ENCODE data around the gene RLN1.
"Not testable (repeated sequence)": the region's sequence is repeated elsewhere in the genome, so short reads cannot be mapped to it uniquely, and the experiment has no call there.

RLN1 gene

DNA sequence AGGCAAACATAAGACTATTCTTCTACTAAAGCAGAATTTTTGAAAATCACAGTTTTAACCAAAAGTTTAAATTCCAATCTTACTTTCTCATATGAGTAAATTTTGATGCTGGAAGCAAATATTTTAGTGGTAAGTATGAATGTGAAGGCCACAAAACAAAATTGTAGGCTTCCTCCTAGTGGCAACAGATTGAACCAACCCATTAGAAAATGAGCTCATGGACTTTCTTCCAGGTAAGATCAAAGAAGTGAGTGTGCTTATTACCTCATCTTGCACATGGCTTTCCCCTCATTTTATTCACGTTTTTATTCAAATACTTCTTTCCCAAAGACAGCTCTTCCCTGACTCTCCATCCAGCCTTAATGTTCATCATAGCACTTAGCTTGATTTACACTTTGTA is 18.6 kb downstream of the RLN1 start:
- no peak for DNase-seq

DNA sequence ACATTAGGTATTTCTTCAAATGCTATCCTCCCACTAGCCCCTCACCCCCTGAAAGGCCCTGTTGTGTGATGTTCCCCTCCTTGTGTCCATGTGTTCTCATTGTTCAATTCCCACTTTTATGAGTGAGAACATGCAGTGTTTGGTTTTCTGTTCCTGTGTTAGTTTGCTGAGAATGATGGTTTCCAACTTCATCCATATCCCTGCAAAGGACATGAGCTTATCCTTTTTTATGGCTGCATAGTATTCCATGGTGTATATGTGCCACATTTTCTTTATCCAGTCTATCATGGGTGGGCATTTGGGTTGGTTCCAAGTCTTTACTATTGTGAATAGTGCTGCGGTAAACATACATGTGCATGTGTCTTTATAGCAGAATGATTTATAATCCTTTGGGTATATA is 23.3 kb downstream of the RLN1 start:
- not testable (repeated sequence) for DNase-seq

DNA sequence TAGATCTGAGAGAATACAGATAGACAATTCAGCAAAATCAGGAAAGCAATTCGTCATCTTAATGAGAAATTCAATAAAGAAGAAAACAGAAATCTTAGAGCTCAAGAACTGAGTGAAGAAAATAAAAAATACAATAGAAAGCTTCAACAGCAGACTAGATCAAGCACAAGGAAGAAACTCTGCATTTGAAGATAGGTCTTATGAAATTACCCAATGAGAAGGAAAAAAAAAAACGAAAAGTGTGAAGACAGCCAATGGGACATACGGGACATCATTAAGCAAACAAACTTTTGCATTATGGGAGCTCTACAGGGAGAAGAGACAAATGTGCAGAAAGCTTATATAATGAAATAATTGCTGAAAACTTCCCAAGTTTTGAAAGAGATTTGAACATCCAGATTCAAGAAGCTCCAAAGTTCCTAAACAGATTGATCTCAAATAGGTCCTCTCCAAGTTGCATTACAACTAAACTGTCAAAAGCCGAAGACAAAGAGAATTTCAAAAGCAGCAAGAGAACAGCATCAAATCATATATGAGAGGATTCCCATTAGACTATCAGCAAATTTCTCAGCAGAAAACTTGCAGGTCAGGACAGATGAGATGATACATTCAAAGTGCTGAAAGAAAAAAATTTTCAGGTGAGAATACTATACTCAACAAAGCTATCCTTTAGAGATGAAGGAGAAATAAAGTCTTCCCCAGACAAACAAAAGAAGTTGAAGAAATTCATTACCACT is 24.3 kb downstream of the RLN1 start:
- DNase-seq: no peak

DNA sequence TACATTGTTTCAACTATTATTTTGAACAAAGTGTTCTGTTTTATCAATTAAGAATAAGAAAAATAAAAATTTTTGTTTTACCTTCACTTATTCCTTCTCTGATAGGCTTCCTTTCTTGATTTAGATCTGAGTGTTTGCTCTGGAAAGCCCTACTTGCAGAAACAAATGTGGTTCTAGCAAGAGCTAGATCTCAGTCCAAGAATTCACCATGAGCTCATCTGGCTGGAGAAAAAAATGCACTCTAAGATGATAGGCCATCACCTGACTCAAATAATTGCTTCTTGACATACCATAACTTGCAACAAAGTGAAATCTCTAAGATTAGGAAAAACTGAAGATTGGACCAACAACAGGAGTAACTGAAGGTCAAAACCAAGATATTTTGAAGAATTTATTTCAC is 28.8 kb downstream of the RLN1 start:
- no peak for DNase-seq

DNA sequence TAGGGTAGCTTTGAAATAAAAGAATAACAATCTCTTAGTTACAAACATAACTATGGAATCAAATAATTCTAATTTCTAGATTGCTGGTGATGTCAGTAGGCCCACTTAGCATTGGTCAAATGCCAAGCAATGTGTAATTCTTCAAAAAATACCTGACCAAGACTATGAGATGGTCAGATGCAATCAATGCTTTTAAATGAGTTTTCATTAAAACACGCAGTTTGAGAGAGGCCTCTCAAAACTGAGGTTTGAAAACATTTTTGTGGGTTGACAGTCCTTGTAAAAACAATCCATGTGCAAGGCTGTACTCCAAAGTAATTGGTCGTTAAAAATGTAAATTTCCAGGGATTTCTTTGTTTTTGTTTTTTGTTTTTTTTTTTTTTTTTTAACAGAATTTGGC is 33.9 kb downstream of the RLN1 start:
- DNase-seq: no peak

DNA sequence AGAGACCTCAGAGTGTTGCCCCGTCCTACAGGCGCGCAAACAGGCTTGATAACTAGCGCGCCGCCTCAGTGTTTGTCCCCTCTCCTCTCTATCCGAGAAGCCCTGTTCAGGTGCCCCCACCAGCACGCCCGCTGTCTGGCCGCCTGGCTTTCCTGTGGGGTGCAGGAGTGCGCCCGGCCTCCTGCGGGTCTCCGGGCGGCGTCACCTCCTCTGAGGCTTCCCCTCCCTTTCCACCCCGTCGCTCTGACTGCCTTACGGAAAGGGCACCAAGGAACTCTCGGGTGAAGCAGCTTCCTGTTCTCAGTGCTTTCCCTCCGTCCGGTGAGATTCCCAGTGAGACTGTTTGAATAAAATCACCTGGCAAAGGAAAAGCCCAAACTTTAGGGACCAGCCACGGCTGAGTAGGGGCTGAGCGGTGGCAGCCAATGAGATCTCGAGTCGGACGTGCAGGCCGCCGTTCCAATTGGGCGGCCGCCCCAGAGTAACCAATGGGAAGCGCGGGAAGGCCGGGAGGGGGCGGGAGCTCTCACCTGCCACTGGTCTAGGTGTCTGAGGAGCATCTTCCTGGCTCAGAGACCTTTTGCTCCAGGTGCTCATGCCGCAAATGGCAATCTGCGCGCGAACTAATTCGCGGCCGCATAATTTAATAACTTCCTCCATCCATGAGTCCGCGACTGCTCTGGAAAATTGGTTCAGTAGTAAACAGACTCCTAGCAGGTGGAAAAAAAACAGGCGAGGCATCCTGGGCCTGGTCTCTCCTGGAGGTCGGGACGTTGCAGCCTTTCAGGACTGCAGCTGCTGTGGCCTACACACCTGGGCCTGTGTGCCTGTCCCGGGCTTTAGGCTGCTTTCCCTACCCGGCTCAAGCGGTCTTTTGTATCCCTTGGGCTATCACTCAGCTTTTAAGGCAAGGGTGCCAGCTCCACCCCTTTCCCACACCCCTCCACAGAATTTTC is 35.6 kb downstream of the RLN1 start, which contains the start of gene RLN2:
Gene RLN2 (minus strand): TSS at position 877 of the 956 bp plus-strand sequence. CDS start 136 bp downstream, at position 741.
- DNase-seq: not testable (repeated sequence)

DNA sequence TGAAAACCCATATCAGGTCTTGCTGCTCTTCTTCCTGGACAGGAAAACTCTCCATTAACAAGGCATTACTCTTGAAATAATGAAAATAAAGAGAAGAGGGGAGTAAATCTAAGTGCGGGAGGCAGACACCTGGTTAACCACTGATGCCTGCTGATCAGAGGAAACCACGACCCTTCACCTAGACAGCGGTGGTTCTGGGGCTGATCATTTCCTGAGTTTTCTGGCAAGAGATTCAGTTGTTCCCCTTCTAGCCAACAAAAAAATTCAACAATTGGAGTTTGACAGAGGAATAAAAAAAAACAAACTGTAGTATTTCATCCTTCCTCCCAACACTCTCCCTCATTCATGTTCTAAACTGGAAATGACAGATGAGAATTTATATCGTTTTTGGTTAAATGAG is 38.1 kb downstream of the RLN1 start:
- no peak for DNase-seq

DNA sequence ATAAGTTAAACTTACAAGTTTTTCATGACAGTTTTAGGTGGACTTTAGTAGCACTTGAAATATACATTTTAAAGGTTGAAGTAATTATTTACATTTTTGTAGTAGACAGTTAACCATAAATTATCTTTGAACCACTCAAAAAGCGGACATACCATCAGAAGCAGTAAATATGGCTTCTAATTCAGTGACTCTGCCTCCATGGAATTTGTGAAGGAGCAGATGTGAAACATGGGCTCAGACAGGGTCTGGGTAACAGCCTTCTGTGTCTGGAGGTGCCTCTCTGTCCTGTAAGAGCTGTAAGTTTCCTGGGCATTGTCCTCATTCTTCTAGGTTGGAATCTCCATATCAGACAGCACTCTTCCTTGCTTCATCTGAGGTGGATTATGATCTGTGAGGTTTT is 47.5 kb downstream of the RLN1 start:
- DNase-seq: no peak

DNA sequence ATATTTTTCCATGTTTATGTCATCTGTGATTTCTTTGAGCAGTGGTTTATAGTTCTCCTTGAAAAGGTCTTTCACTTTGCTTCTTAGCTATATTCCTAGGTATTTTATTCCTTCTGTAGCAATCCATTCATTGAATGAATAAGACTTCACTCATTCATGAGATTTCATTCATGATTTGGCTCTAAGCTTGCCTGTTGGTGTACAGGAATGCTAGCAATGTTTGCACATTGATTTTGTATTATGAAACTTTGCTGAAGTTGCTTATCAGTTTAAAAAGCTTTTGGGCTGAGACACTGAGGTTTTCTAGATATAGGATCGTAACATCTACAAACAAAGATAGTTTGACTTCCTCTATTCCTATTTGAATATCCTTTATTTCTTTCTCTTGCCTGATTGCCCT is 51.1 kb downstream of the RLN1 start:
- no peak for DNase-seq

DNA sequence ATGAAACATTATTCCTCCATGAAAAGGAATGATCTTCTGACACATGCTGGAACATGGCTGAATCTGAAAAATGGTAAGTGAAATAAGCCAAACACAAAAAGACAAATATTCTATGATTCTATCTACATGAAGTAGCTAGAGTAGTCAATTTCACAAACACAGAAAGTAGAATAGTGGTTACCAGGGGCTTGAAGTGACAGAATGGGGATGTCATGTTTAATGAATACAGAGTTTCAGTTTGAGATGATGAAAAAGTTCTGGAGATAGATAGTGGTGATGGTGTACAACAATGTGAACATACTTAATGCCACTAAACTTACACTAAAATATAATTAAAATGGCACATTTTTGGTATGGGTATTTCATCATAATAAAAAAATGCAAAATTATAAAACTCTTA is 53.4 kb downstream of the RLN1 start:
- DNase-seq: no peak

Measured in activated CD8-positive, alpha-beta memory T cell treated with anti-CD3 and anti-CD28 coated beads, Interleukin-2, amount 50 U/mL, for 48 hours (primary cell).